H1 (cell line): ENCODE measurements around the gene MYBPC3. TPM values are rescaled to one million over a fixed set of nuclear protein-coding genes. Genes with fewer than 3 reads are reported as not detected.

Experiments
- KDM1A ChIP-seq: fragments of 200-600, 300-600 bp; sonication (generic); IDR thresholded peaks from 2 replicates; pipeline ENCODE4 v1.7.1; 2016; ENCODE audit warnings: mild to moderate bottlenecking, low read length, borderline replicate concordance
- SRF ChIP-seq: IDR thresholded peaks from 2 replicates; pipeline ENCODE4 v1.6.1; 2011; ENCODE audit warnings: mild to moderate bottlenecking, low read depth, low read length, moderate library complexity
- polyA plus RNA-seq, 7 experiments: library from polyadenylated mRNA; depleted of rRNA in 3 of 7; stranded (reverse) in 5 of 7; unstranded in 2 of 7; fragments of >200 nt in 5 of 7; fragments of 200-250 nt in 2 of 7; gene quantifications; 1 replicate in 5 of 7; 2 replicates in 1 of 7; 4 replicates in 1 of 7; pipeline versions ENCODE4 v1.2.1 to v1.2.3, GENCODE V29; 2011 to 2013; ENCODE audit warnings: missing spikeins in 2 of 7, mixed read lengths in 2 of 7
- total RNA-seq: library from RNA; stranded (reverse); fragmentation: NEBNext Ultra II Directional; extraction: Animal tissue kit (Norgen Biotek cat#: 25700); gene quantifications from 2 replicates; pipeline ENCODE4 v1.2.1, GENCODE V29; 2021

Gene MYBPC3
- total and polyA plus RNA-seq, 2 of the 8 experiments (the other 6 are each of a cell fraction or from before 2014, with no cell fraction given), result 0.05 TPM; not detected in 1

- TF ChIP-seq KDM1A, result no peak
- TF ChIP-seq SRF, result no peak
Observed at GRCh38 chr11:47395223-47396048, 42.9 kb upstream of the MYBPC3 start (continued).
